Activated CD4-positive, alpha-beta T cell treated with anti-CD3 and anti-CD28 coated beads, Interleukin-2, amount 50 U/mL, for 48 hours (primary cell): Measurements from ENCODE around the gene PCDHGB1.
"Not testable (repeated sequence)": the region's sequence is repeated elsewhere in the genome, so short reads cannot be mapped to it uniquely, and the experiment has no call there.

Experiments used
- DNase-seq, 2 experiments: peaks; one replicate each; pipeline ENCODE4 v3.0.0-alpha.2; 2020

Gene PCDHGB1

GRCh38 chr5:141384471-141385267 lies 34.8 kb downstream of the PCDHGB1 start:
- no peak for DNase-seq

- not testable (repeated sequence) for DNase-seq
Observed at GRCh38 chr5:141387557-141388311, 37.8 kb downstream of the PCDHGB1 start, which contains the start of gene PCDHGB4. PCDHGB4 (plus strand) TSS chr5:141387698; CDS start chr5:141387885, 187 bp downstream.

- DNase-seq, result no peak
Observed at GRCh38 chr5:141388661-141389060, 38.8 kb downstream of the PCDHGB1 start.

- DNase-seq, result no peak
Observed at GRCh38 chr5:141389153-141390042, 39.5 kb downstream of the PCDHGB1 start.

- DNase-seq, result no peak
Observed at GRCh38 chr5:141392429-141393198, 42.7 kb downstream of the PCDHGB1 start, which contains the start of gene PCDHGA8. PCDHGA8 (plus strand) TSS chr5:141392633; CDS start chr5:141392814, 181 bp downstream.

GRCh38 chr5:141393267-141393666 lies 43.4 kb downstream of the PCDHGB1 start:
- DNase-seq, result no peak

GRCh38 chr5:141394401-141395187 lies 44.7 kb downstream of the PCDHGB1 start:
- DNase-seq, result not testable (repeated sequence)

- DNase-seq, result peak in 1 of 2 experiments; percentile 36
Observed at GRCh38 chr5:141397756-141398551, 48.1 kb downstream of the PCDHGB1 start, which contains the start of gene PCDHGB5. PCDHGB5 (plus strand) TSS chr5:141397947; CDS start chr5:141398128, 181 bp downstream.

- DNase-seq, result no peak
Observed at GRCh38 chr5:141398608-141399007, 48.7 kb downstream of the PCDHGB1 start.

GRCh38 chr5:141399555-141400258 lies 49.8 kb downstream of the PCDHGB1 start:
- DNase-seq, result no peak
